HEK293 (cell line): ENCODE results near the gene USP13.

Experiments
- CTCF ChIA-PET: fragments of 350-600 bp; formaldehyde crosslinking; extraction: SDS; loops from one replicate; lab custom pipeline; 2021; ENCODE audit warnings: antibody characterized with exemption; lab: Yijun Ruan, JAX
- POLR2A ChIA-PET: fragments of 300-600 bp; formaldehyde crosslinking; extraction: SDS; loops from one replicate; lab custom pipeline; 2020; ENCODE audit warnings: antibody characterized with exemption, inconsistent platforms; lab: Yijun Ruan, JAX
- H3K27ac ChIP-seq: fragments of 200-500 bp; sonication (Bioruptor generic); 2 replicates; pipeline ENCODE4 v1.5.1; 2014; ENCODE audit warnings: low read depth, low read length, control low read depth, inconsistent platforms; ENCODE audit errors: extremely low read depth
- H3K36me3 ChIP-seq, 2 experiments: fragments of 200-500 bp in 1 of 2; sonication (Bioruptor generic) in 1 of 2; 1 replicate in 1 of 2; 2 replicates in 1 of 2; pipeline ENCODE4 v1.5.1; 2014 to 2017; ENCODE audit warnings: inconsistent platforms in 2 of 2, low read length in 2 of 2; ENCODE audit not compliant: control insufficient read depth in 2 of 2, insufficient read depth in 1 of 2
- H3K4me1 ChIP-seq: fragments of 200-500 bp; sonication (Bioruptor generic); 2 replicates; pipeline ENCODE4 v1.5.1; 2014; ENCODE audit warnings: mild to moderate bottlenecking, low read length, inconsistent platforms; ENCODE audit not compliant: control insufficient read depth, insufficient read depth
- H3K4me3 ChIP-seq: 2 replicates; pipeline ENCODE4 v1.5.1; 2011; ENCODE audit warnings: low read depth, mild to moderate bottlenecking, control low read depth, low read length, moderate library complexity
- H3K9me3 ChIP-seq: fragments of 200-500 bp; sonication (Bioruptor generic); 2 replicates; pipeline ENCODE4 v1.5.1; 2014; ENCODE audit warnings: low read depth, low read length, inconsistent platforms; ENCODE audit not compliant: control insufficient read depth, insufficient read depth
- ATF2 ChIP-seq: fragments of 450-650 bp; formaldehyde crosslinking; IDR thresholded peaks from 2 replicates; pipeline ENCODE4 v1.5.1; 2016; ENCODE audit warnings: missing biosample characterization, missing genetic modification characterization, low read depth
- BCL11B ChIP-seq: fragments of 450-650 bp; formaldehyde crosslinking; IDR thresholded peaks from 2 replicates; pipeline ENCODE4 v1.5.1; 2016; ENCODE audit warnings: low read depth, missing biosample characterization, missing genetic modification characterization
- BCL6B ChIP-seq: fragments of 450-650 bp; formaldehyde crosslinking; IDR thresholded peaks from 2 replicates; pipeline ENCODE4 v1.5.1; 2017; ENCODE audit warnings: missing biosample characterization, missing genetic modification characterization
- HOXD13 ChIP-seq: sonication (generic); formaldehyde crosslinking; IDR thresholded peaks from 2 replicates; pipeline ENCODE4 v1.8.0; 2022; ENCODE audit warnings: missing genetic modification reagents, borderline replicate concordance
- MZF1 ChIP-seq: fragments of 450-650 bp; formaldehyde crosslinking; IDR thresholded peaks from 2 replicates; pipeline ENCODE4 v1.5.1; 2017; ENCODE audit warnings: missing biosample characterization, missing genetic modification characterization, borderline replicate concordance
- SCRT1 ChIP-seq: fragments of 450-650 bp; formaldehyde crosslinking; IDR thresholded peaks from 2 replicates; pipeline ENCODE4 v1.5.1; 2016; ENCODE audit warnings: missing biosample characterization, missing genetic modification characterization, borderline replicate concordance
- YY2 ChIP-seq: fragments of 450-650 bp; formaldehyde crosslinking; IDR thresholded peaks from 2 replicates; pipeline ENCODE4 v1.5.1; 2016; ENCODE audit warnings: missing biosample characterization, missing genetic modification characterization
- ZBTB17 ChIP-seq: fragments of 450-650 bp; formaldehyde crosslinking; IDR thresholded peaks from 2 replicates; pipeline ENCODE4 v1.5.1; 2016; ENCODE audit warnings: missing biosample characterization, missing genetic modification characterization
- ZNF133 ChIP-seq: fragments of 450-650 bp; formaldehyde crosslinking; IDR thresholded peaks from 2 replicates; pipeline ENCODE4 v1.5.1; 2016; ENCODE audit warnings: missing biosample characterization, missing genetic modification characterization
- ZNF157 ChIP-seq: fragments of 450-650 bp; formaldehyde crosslinking; IDR thresholded peaks from 2 replicates; pipeline ENCODE4 v1.5.1; 2016; ENCODE audit warnings: missing biosample characterization, missing genetic modification characterization
- ZNF169 ChIP-seq: fragments of 450-650 bp; formaldehyde crosslinking; IDR thresholded peaks from 2 replicates; pipeline ENCODE4 v1.5.1; 2016; ENCODE audit warnings: missing biosample characterization, missing genetic modification characterization
- ZNF175 ChIP-seq: fragments of 450-650 bp; formaldehyde crosslinking; IDR thresholded peaks from 2 replicates; pipeline ENCODE4 v1.5.1; 2016; ENCODE audit warnings: missing biosample characterization, missing genetic modification characterization
- ZNF24 ChIP-seq: fragments of 450-650 bp; formaldehyde crosslinking; IDR thresholded peaks from 2 replicates; pipeline ENCODE4 v1.5.1; 2016; ENCODE audit warnings: missing biosample characterization, missing genetic modification characterization
- ZNF404 ChIP-seq: fragments of 450-650 bp; formaldehyde crosslinking; IDR thresholded peaks from 2 replicates; pipeline ENCODE4 v1.5.1; 2017; ENCODE audit warnings: missing biosample characterization, missing genetic modification characterization
- ZNF416 ChIP-seq: fragments of 450-650 bp; formaldehyde crosslinking; IDR thresholded peaks from 2 replicates; pipeline ENCODE4 v1.5.1; 2016; ENCODE audit warnings: missing biosample characterization, missing genetic modification characterization
- ZNF433 ChIP-seq: fragments of 450-650 bp; formaldehyde crosslinking; IDR thresholded peaks from 2 replicates; pipeline ENCODE4 v1.5.1; 2016; ENCODE audit warnings: missing biosample characterization, missing genetic modification characterization, low read depth
- ZNF610 ChIP-seq: fragments of 450-650 bp; formaldehyde crosslinking; IDR thresholded peaks from 2 replicates; pipeline ENCODE4 v1.5.1; 2016; ENCODE audit warnings: missing biosample characterization, missing genetic modification characterization, borderline replicate concordance
- ZNF670 ChIP-seq: fragments of 450-650 bp; formaldehyde crosslinking; IDR thresholded peaks from 2 replicates; pipeline ENCODE4 v1.5.1; 2016; ENCODE audit warnings: missing biosample characterization, missing genetic modification characterization, low read depth
- ZNF768 ChIP-seq: fragments of 450-650 bp; formaldehyde crosslinking; IDR thresholded peaks from 2 replicates; pipeline ENCODE4 v1.5.1; 2018; ENCODE audit warnings: missing biosample characterization, mild to moderate bottlenecking, missing genetic modification characterization
- ZNF776 ChIP-seq: fragments of 450-650 bp; formaldehyde crosslinking; IDR thresholded peaks from 2 replicates; pipeline ENCODE4 v1.5.0; 2017; ENCODE audit warnings: missing biosample characterization, missing genetic modification characterization, borderline replicate concordance
- ZNF843 ChIP-seq: fragments of 450-650 bp; formaldehyde crosslinking; IDR thresholded peaks from 2 replicates; pipeline ENCODE4 v1.5.1; 2016; ENCODE audit warnings: missing biosample characterization, missing genetic modification characterization
- ZSCAN16 ChIP-seq: fragments of 450-650 bp; formaldehyde crosslinking; IDR thresholded peaks from 2 replicates; pipeline ENCODE4 v1.5.1; 2016; ENCODE audit warnings: missing biosample characterization, missing genetic modification characterization
- ZXDB ChIP-seq: fragments of 450-650 bp; formaldehyde crosslinking; IDR thresholded peaks from 2 replicates; pipeline ENCODE4 v1.5.1; 2016; ENCODE audit warnings: missing biosample characterization, missing genetic modification characterization
- TF ChIP-seq, protein P1 (sequence below): fragments of 450-650 bp; formaldehyde crosslinking; IDR thresholded peaks from 2 replicates; pipeline ENCODE4 v1.5.1; 2016; ENCODE audit warnings: missing biosample characterization, missing genetic modification characterization
- TF ChIP-seq, protein P2 (sequence below): fragments of 450-650 bp; formaldehyde crosslinking; IDR thresholded peaks from 2 replicates; pipeline ENCODE4; 2016; ENCODE audit warnings: missing biosample characterization, missing genetic modification characterization

Gene USP13

GRCh38 chr3:179702271-179702947, 49.6 kb downstream of the USP13 start:
- CTCF ChIA-PET, result no interaction called here
- POLR2A ChIA-PET, result no interaction called here
- H3K4me1 ChIP-seq, result no peaks in the 10 kb centered on the region
- H3K36me3 ChIP-seq, result peaks cover 0 to 3% of the 10 kb centered on the region in 2 experiments; a peak in 2 of 3 replicates
- no peak overlapping the region for H3K27ac ChIP-seq
- H3K9me3 ChIP-seq, result no peaks in the 10 kb centered on the region
- no peak overlapping the region for H3K4me3 ChIP-seq
- TF ChIP-seq ZNF24 (tag by site-specific recombination) (no peak), ZNF133 (tag by site-specific recombination) (no peak), ZNF610 (tag by site-specific recombination) (no peak)

- TF ChIP-seq ZNF157 (tag by site-specific recombination), result no peak
- TF ChIP-seq, protein P1, sequence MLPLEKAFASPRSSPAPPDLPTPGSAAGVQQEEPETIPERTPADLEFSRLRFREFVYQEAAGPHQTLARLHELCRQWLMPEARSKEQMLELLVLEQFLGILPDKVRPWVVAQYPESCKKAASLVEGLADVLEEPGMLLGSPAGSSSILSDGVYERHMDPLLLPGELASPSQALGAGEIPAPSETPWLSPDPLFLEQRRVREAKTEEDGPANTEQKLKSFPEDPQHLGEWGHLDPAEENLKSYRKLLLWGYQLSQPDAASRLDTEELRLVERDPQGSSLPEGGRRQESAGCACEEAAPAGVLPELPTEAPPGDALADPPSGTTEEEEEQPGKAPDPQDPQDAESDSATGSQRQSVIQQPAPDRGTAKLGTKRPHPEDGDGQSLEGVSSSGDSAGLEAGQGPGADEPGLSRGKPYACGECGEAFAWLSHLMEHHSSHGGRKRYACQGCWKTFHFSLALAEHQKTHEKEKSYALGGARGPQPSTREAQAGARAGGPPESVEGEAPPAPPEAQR, result no peak
- no peak for TF ChIP-seq ZNF416 (tag by site-specific recombination)
- no peak for TF ChIP-seq ZNF169 (tag by site-specific recombination)
- TF ChIP-seq, protein P2, sequence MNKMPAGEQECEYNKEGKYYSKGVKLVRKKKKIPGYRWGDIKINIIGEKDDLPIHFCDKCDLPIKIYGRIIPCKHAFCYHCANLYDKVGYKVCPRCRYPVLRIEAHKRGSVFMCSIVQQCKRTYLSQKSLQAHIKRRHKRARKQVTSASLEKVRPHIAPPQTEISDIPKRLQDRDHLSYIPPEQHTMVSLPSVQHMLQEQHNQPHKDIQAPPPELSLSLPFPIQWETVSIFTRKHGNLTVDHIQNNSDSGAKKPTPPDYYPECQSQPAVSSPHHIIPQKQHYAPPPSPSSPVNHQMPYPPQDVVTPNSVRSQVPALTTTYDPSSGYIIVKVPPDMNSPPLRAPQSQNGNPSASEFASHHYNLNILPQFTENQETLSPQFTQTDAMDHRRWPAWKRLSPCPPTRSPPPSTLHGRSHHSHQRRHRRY (tag by site-specific recombination), result no peak
- no peak for TF ChIP-seq BCL6B (tag by site-specific recombination)
- no peak for TF ChIP-seq ZNF175 (tag by site-specific recombination)
- TF ChIP-seq ZNF433 (tag by site-specific recombination), result no peak
- no peak for TF ChIP-seq ZSCAN16
- ChIA-PET CTCF (no interaction called here), POLR2A (no interaction called here)
- H3K4me3 ChIP-seq, result no peak overlapping the region
- H3K9me3 ChIP-seq, result no peaks in the 10 kb centered on the region
- peaks cover 0 to 9% of the 10 kb centered on the region in 2 experiments; a peak in 2 of 3 replicates for H3K36me3 ChIP-seq
- no peak overlapping the region for H3K27ac ChIP-seq
- no peaks in the 10 kb centered on the region for H3K4me1 ChIP-seq
These were observed 51.0 kb downstream of the USP13 start for GRCh38 chr3:179703816-179704215.

DNA sequence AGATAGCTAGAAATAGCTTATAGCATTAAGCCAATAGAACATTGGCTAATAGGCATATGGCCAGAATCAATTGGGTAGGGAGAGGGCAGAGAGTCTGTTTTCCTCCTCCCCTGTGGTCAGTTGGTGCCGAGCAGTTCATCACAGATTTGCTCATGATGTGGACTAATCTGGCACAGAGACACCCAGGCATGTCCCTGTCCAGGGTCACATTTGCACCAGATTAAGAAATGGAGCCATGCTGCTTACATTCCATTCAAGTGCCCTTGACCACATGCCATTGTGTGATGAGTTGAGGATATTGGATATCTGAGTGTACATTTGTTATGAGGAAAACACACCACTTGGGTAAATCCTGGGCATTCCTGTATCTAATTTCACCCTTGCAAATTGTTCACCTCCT, 53.4 kb downstream of the USP13 start:
- H3K36me3 ChIP-seq, result peaks cover 0 to 27% of the 10 kb centered on the region in 2 experiments; a peak in 2 of 3 replicates
- no peak for TF ChIP-seq ATF2 (tag by site-specific recombination)
- TF ChIP-seq ZNF776 (tag by site-specific recombination), result no peak
- no peak for TF ChIP-seq ZNF768
- no peak for TF ChIP-seq ZBTB17 (tag by site-specific recombination)
- TF ChIP-seq HOXD13 (CRISPR knock-in tag), result no peak
- TF ChIP-seq BCL11B (tag by site-specific recombination), result no peak
- TF ChIP-seq MZF1, result no peak
- TF ChIP-seq ZXDB (tag by site-specific recombination), result no peak
- TF ChIP-seq YY2 (tag by site-specific recombination), result no peak
- TF ChIP-seq ZNF843, result no peak
- TF ChIP-seq ZNF670, result no peak
- TF ChIP-seq ZNF404 (tag by site-specific recombination), result no peak
- TF ChIP-seq SCRT1, result no peak
- H3K4me1 ChIP-seq, result no peaks in the 10 kb centered on the region
- no peak overlapping the region for H3K27ac ChIP-seq
- CTCF ChIA-PET, result interaction anchor here (0.6 kb wide), 1 partner anchor 365 kb away, joined by 3 read pairs; no protein-coding TSS in a partner anchor
- POLR2A ChIA-PET, result no interaction called here
- H3K4me3 ChIP-seq, result no peak overlapping the region
- H3K9me3 ChIP-seq, result no peaks in the 10 kb centered on the region
